HG03565 (cell line): ENCODE data around the gene SPACA9.

Experiments
- ATAC-seq: cut with Tn5 transposase; IDR thresholded peaks from one replicate; pipeline ENCODE4 v1.9.1; 2021; ENCODE audit warnings: mild to moderate bottlenecking, moderate library complexity; ENCODE audit not compliant: unreplicated experiment

SPACA9 gene

DNA sequence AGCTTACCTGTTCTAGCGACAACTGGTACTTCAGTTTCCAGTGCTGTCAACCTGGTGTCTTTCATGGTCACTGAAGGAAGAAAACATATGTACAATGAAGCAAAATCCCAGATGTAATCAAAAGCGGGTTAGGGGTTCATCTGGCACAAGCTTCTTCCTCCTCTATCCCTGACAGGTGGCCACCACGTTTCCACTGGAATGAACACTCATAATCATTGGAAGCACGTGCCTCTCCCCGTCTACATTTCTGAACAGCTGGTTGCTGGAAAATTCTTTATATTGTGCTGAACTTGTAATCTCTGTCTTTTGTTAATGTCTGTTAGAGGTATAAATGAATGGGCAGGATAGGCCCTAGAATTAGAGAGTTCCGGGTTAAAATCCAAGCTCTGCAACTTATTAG lies 56.3 kb downstream of the SPACA9 start:
- ATAC-seq = no peak

DNA sequence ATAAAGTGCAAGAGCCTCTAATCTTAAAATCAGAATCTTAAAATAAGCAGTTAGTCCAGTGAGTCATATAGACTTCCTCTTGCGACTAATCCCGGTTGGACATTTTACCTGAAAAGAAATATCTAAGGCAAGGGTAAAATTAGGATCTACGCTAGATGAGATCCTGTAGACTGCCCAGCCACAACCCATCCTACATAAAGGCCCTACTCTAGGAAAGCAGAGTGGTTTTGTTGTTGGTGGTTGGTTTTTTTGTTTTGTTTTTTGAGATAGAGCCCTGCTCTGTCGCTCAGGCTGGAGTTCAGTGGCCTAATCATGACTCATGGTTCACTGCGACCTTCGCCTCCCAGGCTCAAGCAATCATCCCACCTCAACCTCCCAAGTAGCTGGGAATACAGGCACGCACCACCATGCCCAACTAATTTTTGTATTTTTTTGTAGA lies 58.8 kb downstream of the SPACA9 start:
- ATAC-seq = no peak

DNA sequence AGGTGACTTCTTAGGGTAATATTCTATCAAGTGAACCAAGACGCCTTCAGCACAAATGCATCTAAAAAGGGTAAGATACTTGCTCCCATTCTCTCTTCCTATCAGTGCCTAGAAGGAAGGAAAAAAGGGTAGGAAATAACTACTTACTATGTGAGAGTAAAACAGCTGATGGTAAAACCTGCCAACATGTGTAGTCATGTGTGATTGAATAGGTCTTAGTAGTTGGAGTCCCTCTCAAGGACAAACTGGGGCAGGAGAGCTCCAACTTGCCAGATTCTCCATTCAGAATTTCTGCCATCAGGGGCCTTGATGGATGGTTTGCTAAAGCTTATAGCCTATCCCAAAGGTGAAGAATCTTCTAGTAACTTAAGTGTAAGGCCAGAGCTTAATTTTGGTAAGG lies 60.5 kb downstream of the SPACA9 start:
- no peak for ATAC-seq
